ENCODE measurements around the gene MKLN1. TPM values are rescaled to one million over a fixed set of nuclear protein-coding genes. Genes with fewer than 3 reads are reported as not detected.

MKLN1 gene
- total RNA-seq, 2 experiments from 2014 or later: 38.5 TPM

DNA sequence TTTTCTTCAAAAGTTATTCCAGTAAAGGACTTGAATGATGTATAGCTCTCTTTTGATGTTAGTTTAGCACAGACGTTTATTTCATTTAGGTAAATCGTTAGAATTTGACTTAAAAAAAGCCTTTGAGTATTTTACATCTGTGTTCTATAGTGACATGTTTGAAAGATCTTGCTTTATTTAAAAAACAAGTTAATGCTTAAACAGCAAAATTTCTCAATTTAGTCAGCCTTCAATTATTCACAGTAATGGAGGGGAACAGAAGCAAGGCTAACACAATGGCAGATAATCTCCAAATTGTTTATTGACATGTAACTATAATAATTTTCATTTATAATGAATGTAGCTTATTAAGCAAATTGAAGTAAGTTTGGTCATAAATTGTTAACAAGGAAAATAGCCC, 63.5 kb downstream of the MKLN1 start:
- H3K27ac Mint-ChIP-seq: no peak overlapping the region
- CTCF ChIA-PET: interaction anchor here (1.0 kb wide), 1 partner anchor 323 kb away, joined by 3 read pairs; no protein-coding TSS in a partner anchor
- TF ChIP-seq CTCF (IDR thresholded peaks at IDR 0.05): no peak
- no peak for ATAC-seq
- no peak for DNase-seq
- no peaks in the 10 kb centered on the region for H3K9me3 Mint-ChIP-seq
- no peaks in the 10 kb centered on the region for H3K27me3 Mint-ChIP-seq
- POLR2A ChIA-PET: no interaction called here
- peaks cover 14% of the 10 kb centered on the region for H3K36me3 Mint-ChIP-seq (ENCODE audit: low read depth)
- no peak overlapping the region for H3K4me3 Mint-ChIP-seq
- intact Hi-C loops (cut with micrococcal nuclease): no loop called here
- H3K4me1 Mint-ChIP-seq (ENCODE audit: low read depth): peaks cover 5% of the 10 kb centered on the region

DNA sequence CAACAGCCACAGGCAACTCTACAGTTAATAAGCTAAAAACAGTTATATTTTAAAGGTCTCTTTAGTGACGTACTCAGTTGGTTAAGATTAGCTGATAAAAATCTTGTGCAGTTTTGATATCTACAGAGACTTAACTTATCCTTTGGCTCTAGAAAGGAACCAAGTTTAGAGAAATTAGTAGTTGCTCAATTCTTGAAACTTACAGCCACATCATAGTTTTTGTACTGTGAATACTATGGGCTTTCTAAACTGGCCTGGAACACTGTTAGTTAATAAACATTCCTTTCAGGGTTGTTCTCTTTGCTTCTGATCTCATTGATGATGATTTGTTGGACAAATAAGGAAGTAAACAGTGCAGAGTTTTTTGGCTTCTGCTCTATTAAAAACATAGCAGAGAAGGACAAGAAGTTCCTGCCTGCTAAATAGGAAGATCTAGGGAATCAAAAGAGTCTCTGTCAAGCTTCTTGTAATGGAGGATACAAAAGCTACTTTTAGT, 73.1 kb downstream of the MKLN1 start:
- TF ChIP-seq CTCF (IDR thresholded peaks at IDR 0.05): no peak
- DNase-seq: no peak
- Mint-ChIP-seq H3K4me1 (ENCODE audit: low read depth) (peaks cover 8% of the 10 kb centered on the region), H3K36me3 (ENCODE audit: low read depth) (peaks cover 42% of the 10 kb centered on the region), H3K27me3 (no peaks in the 10 kb centered on the region), H3K4me3 (no peak overlapping the region), H3K9me3 (peaks cover 11% of the 10 kb centered on the region), H3K27ac (no peak overlapping the region)
- POLR2A ChIA-PET: interaction anchor here (0.6 kb wide), 1 partner anchor 8 kb away, joined by 4 read pairs; no protein-coding TSS in a partner anchor
- ATAC-seq: no peak
- CTCF ChIA-PET: interaction anchor here (0.8 to 1.2 kb wide), 3 partner anchors 8 to 110 kb away, joined by 3 read pairs; no protein-coding TSS in a partner anchor
- intact Hi-C loops (cut with micrococcal nuclease): no loop called here

DNA sequence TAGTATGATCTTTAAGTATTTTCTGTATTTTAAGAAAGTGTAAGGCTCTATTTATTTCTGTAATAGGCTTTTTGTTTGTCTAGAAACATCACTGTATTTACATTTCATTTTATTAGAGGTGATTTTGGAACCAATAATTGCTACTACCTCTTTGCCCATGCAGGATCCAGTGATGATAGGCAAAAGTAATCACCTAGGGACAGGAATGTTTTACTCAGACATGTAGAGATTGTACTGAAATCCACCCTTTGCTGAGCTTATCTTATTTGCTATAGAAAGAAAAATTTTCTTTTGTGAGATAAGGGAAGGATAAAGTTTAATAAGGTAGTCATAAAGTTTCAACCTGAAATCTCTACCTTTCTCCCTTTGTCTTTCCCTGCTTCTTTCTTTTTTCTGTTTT, 73.5 kb downstream of the MKLN1 start:
- no peak for TF ChIP-seq CTCF (IDR thresholded peaks at IDR 0.05)
- ATAC-seq (no peak), DNase-seq (no peak)
- Mint-ChIP-seq H3K4me3 (no peak overlapping the region), H3K4me1 (ENCODE audit: low read depth) (peaks cover 8% of the 10 kb centered on the region), H3K9me3 (peaks cover 11% of the 10 kb centered on the region), H3K27me3 (no peaks in the 10 kb centered on the region), H3K27ac (no peak overlapping the region), H3K36me3 (ENCODE audit: low read depth) (peaks cover 42% of the 10 kb centered on the region)
- ChIA-PET CTCF (interaction anchor here (0.8 to 1.2 kb wide), 3 partner anchors 8 to 110 kb away, joined by 3 read pairs; no protein-coding TSS in a partner anchor), POLR2A (interaction anchor here (0.6 kb wide), 1 partner anchor 9 kb away, joined by 4 read pairs; no protein-coding TSS in a partner anchor)
- intact Hi-C loops (cut with micrococcal nuclease): no loop called here

GRCh38 chr7:131403322-131403721, 75.6 kb downstream of the MKLN1 start:
- ChIA-PET POLR2A (no interaction called here), CTCF (interaction anchor here (0.8 kb wide), 1 partner anchor 17 kb away, joined by 3 read pairs; no protein-coding TSS in a partner anchor)
- Mint-ChIP-seq H3K4me3 (no peak overlapping the region), H3K27ac (no peak overlapping the region), H3K27me3 (no peaks in the 10 kb centered on the region), H3K36me3 (ENCODE audit: low read depth) (peaks cover 38% of the 10 kb centered on the region), H3K9me3 (peaks cover 11% of the 10 kb centered on the region), H3K4me1 (ENCODE audit: low read depth) (peaks cover 11% of the 10 kb centered on the region)
- intact Hi-C loops (cut with micrococcal nuclease): no loop called here
- TF ChIP-seq CTCF (IDR thresholded peaks at IDR 0.05): no peak
- ATAC-seq: no peak
- no peak for DNase-seq

DNA sequence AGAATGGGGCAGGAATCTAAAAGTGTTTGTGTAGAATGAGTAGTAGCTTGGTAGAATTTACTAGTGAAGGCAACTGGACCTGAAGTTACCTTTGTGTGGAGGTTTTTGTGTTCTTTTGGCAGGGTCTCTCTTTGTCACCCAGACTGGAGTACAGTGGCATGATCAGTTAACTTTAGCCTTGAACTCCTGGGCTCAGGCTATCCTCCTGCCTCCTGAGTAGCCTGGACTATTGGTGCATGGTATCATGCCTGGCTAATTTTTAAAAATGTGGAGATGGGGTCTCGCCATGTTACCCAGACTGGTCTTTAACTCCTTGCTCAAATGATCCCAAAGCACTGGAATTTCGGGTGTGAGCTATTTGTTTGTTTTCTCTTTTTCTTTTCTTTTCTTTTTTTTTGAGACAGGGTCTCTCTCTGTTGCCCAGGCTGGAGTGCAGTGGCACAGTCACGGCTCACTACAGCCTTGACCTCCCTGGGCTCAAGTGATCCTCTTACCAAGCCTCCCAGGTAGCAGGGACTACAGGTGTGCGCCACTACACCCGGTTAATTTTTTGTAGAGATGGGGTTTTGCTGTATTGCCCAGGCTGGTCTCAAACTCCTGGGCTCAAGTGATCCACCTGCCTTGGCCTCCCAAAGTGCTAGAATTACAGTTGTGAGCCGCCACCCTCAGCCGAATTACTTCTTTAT, 76.7 kb downstream of the MKLN1 start:
- ChIA-PET CTCF (no interaction called here), POLR2A (no interaction called here)
- peaks cover 35% of the 10 kb centered on the region for H3K36me3 Mint-ChIP-seq (ENCODE audit: low read depth)
- no peaks in the 10 kb centered on the region for H3K27me3 Mint-ChIP-seq
- no peak for ATAC-seq
- no peak overlapping the region for H3K4me3 Mint-ChIP-seq
- intact Hi-C loops (cut with micrococcal nuclease): no loop called here
- H3K9me3 Mint-ChIP-seq: peaks cover 11% of the 10 kb centered on the region
- no peak overlapping the region for H3K27ac Mint-ChIP-seq
- DNase-seq: no peak
- no peak for TF ChIP-seq CTCF (IDR thresholded peaks at IDR 0.05)
- H3K4me1 Mint-ChIP-seq (ENCODE audit: low read depth): peaks cover 17% of the 10 kb centered on the region

All from activated CD8-positive, alpha-beta T cell treated with anti-CD3 and anti-CD28 coated beads for 36 hours (primary cell).